Measurements from ENCODE around the gene CKLF. TPM values are rescaled to one million over a fixed set of nuclear protein-coding genes. Genes with fewer than 3 reads are reported as not detected.
"Not testable (repeated sequence)": the region's sequence is repeated elsewhere in the genome, so short reads cannot be mapped to it uniquely, and the experiment has no call there.

CKLF gene
- total RNA-seq, 2 experiments from 2014 or later: 114 to 126 TPM

DNA sequence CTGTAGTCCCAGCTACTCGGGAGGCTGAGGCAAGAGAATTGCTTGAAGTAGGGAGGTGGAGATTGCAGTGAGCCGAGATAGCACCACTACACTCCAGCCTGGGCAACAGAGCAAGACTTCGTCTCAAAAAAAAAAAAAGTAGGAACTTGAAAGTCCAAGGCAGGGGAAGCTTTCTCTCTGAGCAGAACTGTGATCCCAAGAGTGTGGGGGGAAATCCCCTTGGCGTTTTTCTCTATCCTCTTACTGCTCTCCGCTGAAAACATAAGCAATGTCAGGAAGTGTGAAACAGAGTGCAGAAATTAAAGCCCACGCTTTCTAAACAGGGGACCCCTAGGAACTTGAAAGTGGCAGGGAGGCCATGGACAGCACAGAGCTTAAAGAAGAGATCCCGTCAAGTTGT, 42.4 kb downstream of the CKLF start:
- H3K4me3 Mint-ChIP-seq: no peak overlapping the region
- H3K27me3 Mint-ChIP-seq (ENCODE audit: low read depth): no peaks in the 10 kb centered on the region
- H3K9me3 Mint-ChIP-seq: no peaks in the 10 kb centered on the region
- DNase-seq: no peak
- CTCF ChIA-PET: interaction anchor here (1.0 to 1.9 kb wide), 4 partner anchors 9 to 112 kb away, joined by 3 to 7 read pairs (median 4); partner anchors contain the start of gene CMTM3
- intact Hi-C loops (cut with micrococcal nuclease): no loop called here
- no peaks in the 10 kb centered on the region for H3K36me3 Mint-ChIP-seq (ENCODE audit: low read depth)
- H3K27ac Mint-ChIP-seq: no peak overlapping the region
- peaks cover 33% of the 10 kb centered on the region for H3K4me1 Mint-ChIP-seq (ENCODE audit: low read depth)

DNA sequence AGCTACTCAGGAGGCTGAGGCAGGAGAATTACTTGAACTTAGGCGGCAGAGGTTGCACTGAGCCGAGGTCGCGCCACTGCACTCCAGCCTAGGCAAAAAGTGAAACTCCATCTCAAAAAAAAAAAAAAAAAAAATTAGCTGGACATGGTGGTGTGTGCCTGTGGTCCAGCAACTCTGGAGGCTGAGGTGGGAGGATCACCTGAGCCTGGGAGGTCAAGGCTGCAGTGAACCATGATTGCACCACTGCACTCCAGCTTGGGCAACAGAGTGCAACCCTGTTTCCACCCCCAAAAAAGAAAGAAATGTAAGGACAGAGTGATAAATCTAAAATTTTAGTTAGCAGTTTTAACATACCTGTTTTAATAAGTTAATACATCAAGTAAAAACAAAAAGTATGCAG, 44.2 kb downstream of the CKLF start:
- H3K36me3 Mint-ChIP-seq (ENCODE audit: low read depth); H3K4me3 Mint-ChIP-seq; H3K9me3 Mint-ChIP-seq; DNase-seq; H3K27me3 Mint-ChIP-seq (ENCODE audit: low read depth); H3K27ac Mint-ChIP-seq; intact Hi-C loops (cut with micrococcal nuclease): not testable (repeated sequence)
- CTCF ChIA-PET: interaction anchor here (1.3 kb wide), 1 partner anchor 55 kb away, joined by 4 read pairs; no protein-coding TSS in a partner anchor
- peaks cover 26% of the 10 kb centered on the region for H3K4me1 Mint-ChIP-seq (ENCODE audit: low read depth)

DNA sequence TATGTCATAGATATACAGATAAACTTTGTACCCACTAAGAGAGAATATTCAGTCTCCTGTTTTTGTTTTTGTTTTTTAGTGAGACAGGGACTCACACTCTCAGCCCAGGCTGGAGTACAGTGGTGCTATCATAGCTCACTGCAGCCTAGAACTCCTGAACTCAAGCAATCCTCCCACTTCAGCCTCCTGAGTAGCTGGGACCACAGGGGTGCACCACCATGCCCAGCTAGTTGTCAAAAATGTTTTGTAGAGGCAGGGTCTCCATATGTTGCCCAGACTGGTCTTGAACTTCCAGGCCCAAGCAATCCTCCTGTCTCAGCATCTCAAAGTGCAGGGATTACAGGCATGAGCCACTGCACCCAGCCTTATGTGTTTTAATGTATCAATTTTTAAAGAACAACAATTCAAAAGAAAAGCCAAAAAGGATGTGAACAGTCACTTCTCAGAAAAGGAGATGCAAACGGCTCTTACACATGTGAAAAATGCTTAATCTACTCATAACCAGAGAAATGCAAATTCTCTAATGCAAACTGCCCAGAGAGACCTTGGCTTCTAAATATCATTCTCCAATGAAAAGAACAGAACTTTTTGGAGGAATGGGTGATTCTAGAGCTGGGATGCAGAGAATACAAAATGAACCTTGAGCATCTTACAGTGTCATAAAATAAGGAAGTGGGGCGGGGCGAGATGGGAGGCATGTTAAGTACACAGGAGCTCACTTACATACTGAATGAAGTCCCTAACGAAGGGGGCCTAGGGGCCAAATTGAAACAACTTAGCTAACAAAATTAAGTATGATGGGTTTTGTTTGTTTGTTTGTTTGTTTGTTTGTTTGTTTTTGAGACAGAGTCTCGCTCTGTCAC, 44.8 kb downstream of the CKLF start:
- Mint-ChIP-seq H3K27me3 (ENCODE audit: low read depth) (no peaks in the 10 kb centered on the region), H3K4me1 (ENCODE audit: low read depth) (peaks cover 26% of the 10 kb centered on the region), H3K27ac (peak overlapping the region; percentile 61), H3K36me3 (ENCODE audit: low read depth) (no peaks in the 10 kb centered on the region), H3K9me3 (peaks cover 11% of the 10 kb centered on the region), H3K4me3 (no peak overlapping the region)
- CTCF ChIA-PET: interaction anchor here (0.6 to 2.5 kb wide), 4 partner anchors 11 to 191 kb away, joined by 3 to 7 read pairs (median 6); no protein-coding TSS in a partner anchor
- intact Hi-C loops (cut with micrococcal nuclease): no loop called here
- no peak for DNase-seq

DNA sequence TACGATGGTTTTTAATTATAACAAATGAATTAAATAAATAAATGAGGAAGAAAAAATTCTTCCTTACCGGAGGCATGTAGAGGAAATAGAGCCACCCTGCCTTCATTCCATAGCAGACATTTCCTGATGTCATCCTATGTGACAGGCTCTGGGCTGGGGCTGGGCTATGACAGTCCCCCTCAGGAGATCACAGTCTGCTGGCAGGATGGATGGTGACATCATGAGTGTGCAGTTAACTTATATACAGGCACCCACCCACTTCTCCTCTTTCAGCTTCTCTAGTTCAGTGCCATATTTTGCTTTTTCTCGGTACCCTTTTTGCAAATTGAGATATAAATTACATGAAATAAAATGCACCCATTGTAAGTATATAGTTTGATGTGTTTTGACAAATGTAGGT, 45.7 kb downstream of the CKLF start:
- H3K36me3 Mint-ChIP-seq (ENCODE audit: low read depth): no peaks in the 10 kb centered on the region
- H3K4me3 Mint-ChIP-seq: no peak overlapping the region
- CTCF ChIA-PET: interaction anchor here (0.8 to 2.5 kb wide), 5 partner anchors 11 to 191 kb away, joined by 4 to 7 read pairs (median 5); partner anchors contain the start of gene CKLF
- peaks cover 11% of the 10 kb centered on the region for H3K9me3 Mint-ChIP-seq
- no peaks in the 10 kb centered on the region for H3K27me3 Mint-ChIP-seq (ENCODE audit: low read depth)
- H3K27ac Mint-ChIP-seq: no peak overlapping the region
- H3K4me1 Mint-ChIP-seq (ENCODE audit: low read depth): peaks cover 26% of the 10 kb centered on the region
- intact Hi-C loops (cut with micrococcal nuclease): no loop called here
- no peak for DNase-seq

DNA sequence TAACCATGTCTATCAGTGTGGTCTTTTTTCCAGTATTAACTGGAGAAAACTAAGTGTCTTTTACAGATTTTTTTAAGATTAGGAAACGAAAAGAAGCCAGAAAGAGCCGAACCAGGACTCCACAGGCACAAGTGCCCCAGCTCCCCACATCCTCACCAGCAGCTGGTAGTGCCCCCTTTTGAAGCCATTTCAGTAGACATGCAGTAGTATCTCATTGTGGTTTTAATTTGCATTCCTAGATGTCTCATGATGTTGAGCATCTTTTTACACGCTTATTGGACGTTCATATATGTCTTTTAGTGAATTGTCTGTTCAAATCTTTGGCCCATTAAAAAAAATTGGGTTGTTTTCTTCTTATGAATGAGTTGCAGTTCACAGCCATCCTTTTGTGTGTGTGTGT, 47.4 kb downstream of the CKLF start:
- CTCF ChIA-PET: interaction anchor here (0.7 to 2.5 kb wide), 4 partner anchors 9 to 123 kb away, joined by 3 to 8 read pairs (median 6); no protein-coding TSS in a partner anchor
- H3K27ac Mint-ChIP-seq: no peak overlapping the region
- H3K4me1 Mint-ChIP-seq (ENCODE audit: low read depth): peaks cover 31% of the 10 kb centered on the region
- DNase-seq: no peak
- peaks cover 11% of the 10 kb centered on the region for H3K9me3 Mint-ChIP-seq
- no peak overlapping the region for H3K4me3 Mint-ChIP-seq
- H3K27me3 Mint-ChIP-seq (ENCODE audit: low read depth): no peaks in the 10 kb centered on the region
- H3K36me3 Mint-ChIP-seq (ENCODE audit: low read depth): no peaks in the 10 kb centered on the region
- intact Hi-C loops (cut with micrococcal nuclease): no loop called here

DNA sequence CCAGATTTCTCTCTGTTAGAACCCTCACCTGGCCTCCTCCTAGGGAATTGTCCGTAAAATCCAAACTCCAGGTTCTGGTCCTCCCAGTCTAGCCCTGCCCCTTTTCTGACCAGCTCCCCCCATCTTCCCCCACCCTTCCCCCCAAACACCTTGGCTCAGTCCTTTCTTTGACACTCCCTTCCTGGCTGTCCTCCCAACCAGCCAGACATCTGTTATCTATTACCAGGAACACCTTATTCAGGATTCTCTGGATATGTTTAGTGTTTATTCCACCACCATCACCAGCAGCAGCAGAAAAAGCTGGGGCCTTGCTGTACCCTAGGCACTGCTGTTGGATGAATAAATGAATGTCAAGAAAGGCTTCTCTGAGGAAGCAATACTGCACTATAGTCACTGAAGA, 48.1 kb downstream of the CKLF start:
- Mint-ChIP-seq H3K9me3 (peaks cover 11% of the 10 kb centered on the region), H3K27me3 (ENCODE audit: low read depth) (no peaks in the 10 kb centered on the region), H3K4me3 (no peak overlapping the region), H3K4me1 (ENCODE audit: low read depth) (peaks cover 31% of the 10 kb centered on the region), H3K36me3 (ENCODE audit: low read depth) (no peaks in the 10 kb centered on the region), H3K27ac (no peak overlapping the region)
- intact Hi-C loops (cut with micrococcal nuclease): no loop called here
- CTCF ChIA-PET: interaction anchor here (0.6 to 1.4 kb wide), 3 partner anchors 10 to 193 kb away, joined by 3 to 7 read pairs (median 6); no protein-coding TSS in a partner anchor
- no peak for DNase-seq

DNA sequence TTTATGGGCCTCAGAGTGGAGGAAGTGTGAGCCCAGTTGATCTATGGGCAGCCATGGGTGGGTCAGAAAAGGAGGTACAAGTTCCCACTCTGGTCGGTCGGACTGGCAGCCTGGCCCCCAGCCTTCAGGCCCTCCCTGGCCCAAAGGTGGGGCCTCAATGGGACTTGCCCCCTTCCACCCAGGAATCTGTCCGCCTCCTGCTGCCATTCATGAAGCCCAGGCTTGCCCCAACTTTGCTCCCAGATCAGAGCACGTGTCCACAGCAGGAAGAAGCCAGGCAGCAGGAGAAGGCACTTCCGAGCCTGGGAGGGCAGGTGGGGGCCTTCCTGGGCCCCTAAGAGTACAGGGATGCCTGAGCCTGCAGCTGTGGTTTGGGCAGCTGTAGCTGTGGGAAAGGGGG, 49.1 kb downstream of the CKLF start:
- Mint-ChIP-seq H3K9me3 (peaks cover 11% of the 10 kb centered on the region), H3K27me3 (ENCODE audit: low read depth) (no peaks in the 10 kb centered on the region), H3K4me3 (no peak overlapping the region), H3K36me3 (ENCODE audit: low read depth) (no peaks in the 10 kb centered on the region), H3K4me1 (ENCODE audit: low read depth) (peaks cover 40% of the 10 kb centered on the region), H3K27ac (no peak overlapping the region)
- intact Hi-C loops (cut with micrococcal nuclease): no loop called here
- DNase-seq: no peak
- CTCF ChIA-PET: interaction anchor here (0.6 to 1.4 kb wide), 4 partner anchors 11 to 194 kb away, joined by 3 to 7 read pairs (median 4); no protein-coding TSS in a partner anchor

DNA sequence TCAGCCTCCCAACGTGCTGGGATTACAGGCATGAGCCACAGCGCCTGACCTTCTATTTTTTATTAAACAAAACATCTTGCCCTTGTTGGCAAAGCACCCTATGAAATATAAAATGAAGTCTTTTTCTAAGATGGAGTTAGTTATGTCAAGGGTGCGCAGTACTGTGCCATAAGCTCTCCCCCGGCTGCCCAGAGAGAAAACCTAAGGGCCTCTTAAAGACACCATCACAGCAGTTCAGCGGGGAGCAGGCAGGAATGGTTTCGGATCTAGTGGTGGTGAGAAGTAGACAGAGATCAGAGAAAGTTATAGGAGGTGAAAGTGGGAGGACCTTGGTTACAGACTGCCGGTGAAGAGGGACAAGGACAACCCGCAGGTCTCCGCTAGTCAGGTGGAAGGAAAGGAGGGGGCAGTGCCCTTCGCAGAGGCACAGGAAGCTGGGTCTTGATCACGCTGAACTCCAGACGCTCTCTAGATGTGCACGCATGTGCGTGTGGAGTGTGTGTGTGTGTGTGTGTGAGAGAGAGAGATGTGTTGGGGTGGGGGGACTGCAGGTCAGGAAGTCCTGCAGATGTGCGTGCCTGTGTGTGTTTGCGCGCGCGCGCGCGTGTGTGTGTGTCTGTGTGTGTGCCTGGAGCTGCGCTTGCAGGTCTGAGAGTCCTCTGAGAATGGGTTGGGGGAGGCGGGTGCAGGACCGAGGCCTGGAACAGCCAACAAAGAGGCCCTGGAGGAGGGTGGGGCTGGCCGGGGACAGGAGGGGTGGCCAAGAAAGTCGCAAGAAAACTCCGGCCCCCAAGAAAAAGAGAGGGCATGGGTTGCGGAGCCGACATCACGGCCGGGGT, 51.4 kb downstream of the CKLF start:
- H3K27ac Mint-ChIP-seq: peak overlapping the region; percentile 85
- H3K9me3 Mint-ChIP-seq: peaks cover 11% of the 10 kb centered on the region
- peaks cover 42% of the 10 kb centered on the region for H3K4me1 Mint-ChIP-seq (ENCODE audit: low read depth)
- peaks cover 2% of the 10 kb centered on the region for H3K36me3 Mint-ChIP-seq (ENCODE audit: low read depth)
- peak; percentile 79 for DNase-seq
- CTCF ChIA-PET: interaction anchor here (1.1 to 2.2 kb wide), 8 partner anchors 10 to 199 kb away, joined by 3 to 14 read pairs (median 5); no protein-coding TSS in a partner anchor
- H3K4me3 Mint-ChIP-seq: peak overlapping the region; percentile 90
- intact Hi-C loops (cut with micrococcal nuclease): loop anchor here (1.0 kb wide), 3 partner anchors 51 to 195 kb away; partner anchors contain the start of gene CKLF
- no peaks in the 10 kb centered on the region for H3K27me3 Mint-ChIP-seq (ENCODE audit: low read depth)

DNA sequence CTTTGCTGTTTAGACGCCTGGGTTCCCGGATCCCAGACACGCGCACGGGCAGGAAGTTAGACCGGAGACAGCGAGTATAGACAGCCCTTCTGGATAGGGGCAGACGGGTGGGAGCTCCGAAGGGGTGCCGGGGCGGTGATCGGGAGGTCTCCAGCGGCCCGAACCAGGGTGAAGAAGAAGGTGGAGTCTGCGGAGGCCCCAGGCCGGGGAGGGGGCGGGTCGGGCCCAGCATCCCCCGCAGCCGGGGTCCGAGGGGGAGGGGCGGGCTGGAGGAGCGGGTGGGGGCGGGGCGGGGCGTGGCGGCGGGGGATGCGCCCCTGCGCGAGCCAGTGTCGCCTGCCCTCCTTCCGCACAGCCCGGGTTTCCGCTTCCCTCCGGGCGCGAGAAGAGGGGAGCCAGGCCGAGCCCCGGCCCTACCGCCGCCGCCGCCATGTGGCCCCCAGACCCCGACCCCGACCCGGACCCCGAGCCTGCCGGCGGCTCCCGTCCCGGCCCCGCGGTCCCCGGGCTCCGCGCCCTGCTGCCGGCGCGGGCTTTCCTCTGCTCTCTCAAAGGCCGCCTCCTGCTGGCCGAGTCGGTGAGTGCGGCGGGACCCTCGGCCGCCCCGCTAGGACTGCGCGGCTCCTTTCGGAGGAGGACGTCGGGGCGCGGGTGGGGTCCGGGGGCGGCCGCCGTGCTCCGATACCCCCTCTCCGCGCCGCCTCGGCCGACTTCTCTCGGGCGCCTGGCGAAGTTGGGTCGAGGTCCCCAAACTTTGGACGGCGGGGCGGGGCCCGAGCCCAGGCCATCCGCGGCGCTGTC, 52.2 kb downstream of the CKLF start, which contains the start of gene CMTM3:
CMTM3 (plus strand) TSS at position 329 of the 801 bp plus-strand sequence; CDS start at position 431, 102 bp downstream.
- H3K36me3 Mint-ChIP-seq (ENCODE audit: low read depth): peaks cover 2% of the 10 kb centered on the region
- peaks cover 11% of the 10 kb centered on the region for H3K9me3 Mint-ChIP-seq
- peaks cover 40% of the 10 kb centered on the region for H3K4me1 Mint-ChIP-seq (ENCODE audit: low read depth)
- intact Hi-C loops (cut with micrococcal nuclease): loop anchor here (1.0 kb wide), 5 partner anchors 14 to 196 kb away; partner anchors contain the start of gene CKLF
- H3K4me3 Mint-ChIP-seq: peak within 1 kb of the TSS; percentile 90
- no peaks in the 10 kb centered on the region for H3K27me3 Mint-ChIP-seq (ENCODE audit: low read depth)
- peak within 1 kb of the TSS; percentile 85 for H3K27ac Mint-ChIP-seq
- CTCF ChIA-PET: interaction anchor here (0.5 to 2.2 kb wide), 10 partner anchors 11 to 199 kb away, joined by 3 to 14 read pairs (median 4); no protein-coding TSS in a partner anchor
- peak; percentile 70 for DNase-seq

DNA sequence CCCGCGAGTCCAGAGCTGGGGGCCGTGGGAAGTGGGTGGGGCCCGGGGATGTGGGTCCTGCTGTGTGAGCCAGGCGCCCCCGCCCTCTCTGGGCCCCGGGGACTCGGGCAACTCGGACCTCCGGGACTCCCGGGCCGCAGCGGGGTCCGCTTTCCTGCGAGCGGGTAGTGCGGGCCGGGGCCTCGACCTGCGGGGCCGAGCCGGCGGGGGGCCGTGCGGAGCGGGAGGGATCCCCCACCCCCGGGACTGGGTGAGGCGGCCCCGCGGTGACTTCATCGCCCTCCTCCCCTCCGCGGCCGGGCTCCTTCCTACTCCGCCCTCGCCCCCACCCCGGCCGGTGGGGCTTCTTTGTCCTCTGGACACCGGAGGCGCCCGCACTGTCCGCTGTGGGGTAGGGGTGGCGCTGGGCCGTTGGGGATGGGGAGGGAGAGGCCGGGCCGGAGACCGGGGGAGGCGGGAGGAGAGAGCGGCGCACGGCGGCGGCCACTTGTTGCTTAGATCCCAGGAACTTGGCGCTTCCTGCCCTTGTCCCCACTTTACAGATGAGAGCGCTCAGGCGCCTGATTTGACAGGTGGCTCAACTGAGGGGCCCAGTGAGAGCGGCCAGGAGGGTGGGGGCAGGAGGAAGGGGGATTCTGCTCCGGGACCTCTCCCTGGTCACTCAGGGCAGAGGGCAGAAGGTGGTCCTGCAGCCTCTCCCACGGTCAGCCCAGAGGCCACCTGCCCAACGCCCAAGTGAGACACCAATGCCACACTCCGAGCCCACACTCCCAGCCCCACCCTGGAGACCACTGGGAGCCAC, 53.0 kb downstream of the CKLF start:
- no peaks in the 10 kb centered on the region for H3K27me3 Mint-ChIP-seq (ENCODE audit: low read depth)
- peaks cover 11% of the 10 kb centered on the region for H3K9me3 Mint-ChIP-seq
- peak; percentile 48 for DNase-seq
- H3K27ac Mint-ChIP-seq: peak overlapping the region; percentile 24
- peaks cover 35% of the 10 kb centered on the region for H3K4me1 Mint-ChIP-seq (ENCODE audit: low read depth)
- peak overlapping the region; percentile 74 for H3K4me3 Mint-ChIP-seq
- peaks cover 8% of the 10 kb centered on the region for H3K36me3 Mint-ChIP-seq (ENCODE audit: low read depth)
- intact Hi-C loops (cut with micrococcal nuclease): loop anchor here (1.0 kb wide), 2 partner anchors 15 to 43 kb away; no protein-coding TSS in a partner anchor
- CTCF ChIA-PET: interaction anchor here (1.0 to 3.4 kb wide), 5 partner anchors 40 to 129 kb away, joined by 3 to 17 read pairs (median 4); no protein-coding TSS in a partner anchor
